ENCODE data around the gene TRAF4.

The TRAF4 gene

DNA sequence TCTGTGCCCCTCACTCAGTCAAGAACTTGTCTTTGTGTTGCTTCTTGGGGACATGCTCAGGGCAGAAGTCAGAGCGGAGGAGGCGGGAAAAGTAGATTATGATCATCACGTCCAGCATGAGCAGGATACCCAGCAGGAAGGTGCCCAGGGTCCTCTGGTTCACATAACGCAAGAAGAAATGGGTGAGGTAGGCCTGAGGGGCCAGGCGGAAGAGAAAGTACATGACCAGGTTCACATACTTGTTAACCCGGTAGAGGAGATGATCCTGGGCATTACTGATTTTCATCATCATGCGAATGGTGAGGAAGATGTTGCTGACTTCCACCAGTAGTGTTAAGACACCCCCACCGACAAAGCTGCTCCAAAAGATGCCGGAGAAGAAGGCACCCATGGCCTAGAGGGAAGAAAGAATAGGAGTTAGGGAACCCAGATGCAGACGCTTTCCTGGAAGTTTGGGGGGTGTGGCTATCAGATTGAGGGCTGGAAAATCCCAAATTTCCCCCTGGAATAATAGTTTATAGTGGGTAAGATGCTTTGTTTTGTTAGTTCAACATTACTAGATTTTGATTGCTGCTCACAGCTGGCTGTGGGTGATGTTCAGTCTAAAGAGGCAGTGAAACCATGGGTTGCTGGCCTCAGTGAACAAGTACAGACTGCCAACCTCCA is 19.2 kb upstream of the TRAF4 start:
- Histone ChIP-seq H3K9ac (ENCODE audit: low read length) (no peak overlapping the region), H3K79me2 (ENCODE audit: low read length) (peaks cover 39% of the 10 kb centered on the region), H2AFZ (ENCODE audit: low read length) (no peak overlapping the region), H3K4me3 (ENCODE audit: low read length) (no peak overlapping the region; the same call in 1 of the 2 replicates), H4K20me1 (ENCODE audit: insufficient read depth, low read length) (0 out of 2 replicates have a peak, but pooled peaks cover 13% of the 10 kb centered on the region), H3K9me2 (replicated peaks; ENCODE audit: insufficient read depth, low read length) (no peaks in the 10 kb centered on the region), H3K27ac (ENCODE audit: low read length) (peak overlapping the region; percentile 62; the same call in 1 of the 2 replicates), H3K27me3 (replicated peaks; ENCODE audit: insufficient read depth, low read length) (no peaks in the 10 kb centered on the region), H3K4me2 (ENCODE audit: low read depth, low read length) (peak overlapping the region; percentile 69), H3F3A (ENCODE audit: insufficient read depth, low read length) (peaks cover 82% of the 10 kb centered on the region), H3K4me1 (ENCODE audit: low read length) (peaks cover 4% of the 10 kb centered on the region; the same call in 1 of the 2 replicates), H3K9me3 (replicated peaks; ENCODE audit: insufficient read depth, low read length) (no peaks in the 10 kb centered on the region), H3K36me3 (replicated peaks; ENCODE audit: insufficient read depth, low read length) (peaks cover 16% of the 10 kb centered on the region; the same call in 1 of the 2 replicates)
- TF ChIP-seq, protein P1, sequence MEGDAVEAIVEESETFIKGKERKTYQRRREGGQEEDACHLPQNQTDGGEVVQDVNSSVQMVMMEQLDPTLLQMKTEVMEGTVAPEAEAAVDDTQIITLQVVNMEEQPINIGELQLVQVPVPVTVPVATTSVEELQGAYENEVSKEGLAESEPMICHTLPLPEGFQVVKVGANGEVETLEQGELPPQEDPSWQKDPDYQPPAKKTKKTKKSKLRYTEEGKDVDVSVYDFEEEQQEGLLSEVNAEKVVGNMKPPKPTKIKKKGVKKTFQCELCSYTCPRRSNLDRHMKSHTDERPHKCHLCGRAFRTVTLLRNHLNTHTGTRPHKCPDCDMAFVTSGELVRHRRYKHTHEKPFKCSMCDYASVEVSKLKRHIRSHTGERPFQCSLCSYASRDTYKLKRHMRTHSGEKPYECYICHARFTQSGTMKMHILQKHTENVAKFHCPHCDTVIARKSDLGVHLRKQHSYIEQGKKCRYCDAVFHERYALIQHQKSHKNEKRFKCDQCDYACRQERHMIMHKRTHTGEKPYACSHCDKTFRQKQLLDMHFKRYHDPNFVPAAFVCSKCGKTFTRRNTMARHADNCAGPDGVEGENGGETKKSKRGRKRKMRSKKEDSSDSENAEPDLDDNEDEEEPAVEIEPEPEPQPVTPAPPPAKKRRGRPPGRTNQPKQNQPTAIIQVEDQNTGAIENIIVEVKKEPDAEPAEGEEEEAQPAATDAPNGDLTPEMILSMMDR (IDR thresholded peaks at IDR 0.05; ENCODE audit: low read length): no peak
- TF ChIP-seq EZH2phosphoT487 (IDR thresholded peaks at IDR 0.05; ENCODE audit: low read length) (no peak), EZH2 (optimal IDR thresholded peaks at IDR 0.05; ENCODE audit: low read depth, low read length) (no peak)
- no peak for DNase-seq

DNA sequence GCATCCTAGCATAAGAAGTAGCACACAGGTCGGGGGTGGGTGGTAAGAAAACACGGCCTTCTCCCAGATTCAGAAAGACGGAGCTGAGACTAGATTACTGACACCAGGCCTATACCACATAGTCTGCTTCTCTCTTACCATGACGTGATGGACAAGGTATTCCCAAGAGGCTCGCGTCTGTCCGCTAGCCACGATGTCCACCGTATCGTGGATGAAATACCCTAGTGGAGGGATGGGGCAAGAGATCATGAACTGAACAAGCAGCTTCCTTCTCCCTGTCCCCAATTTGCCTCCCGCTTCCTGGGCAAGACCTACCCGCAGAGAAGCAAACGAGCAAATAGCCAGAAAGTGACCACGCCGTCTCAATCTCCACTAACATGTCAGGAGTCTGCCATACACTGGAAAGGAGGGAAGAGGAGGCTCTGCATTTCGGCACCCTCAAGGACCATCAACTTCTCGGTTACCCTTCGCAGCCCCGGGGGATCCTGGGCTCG is 18.6 kb upstream of the TRAF4 start:
- Histone ChIP-seq H3K36me3 (replicated peaks; ENCODE audit: insufficient read depth, low read length) (peaks cover 16% of the 10 kb centered on the region; the same call in 1 of the 2 replicates), H3K4me2 (ENCODE audit: low read depth, low read length) (peak overlapping the region; percentile 69), H3K79me2 (ENCODE audit: low read length) (peaks cover 34% of the 10 kb centered on the region), H3K4me1 (ENCODE audit: low read length) (peaks cover 4% of the 10 kb centered on the region; the same call in 1 of the 2 replicates), H3K9me2 (replicated peaks; ENCODE audit: insufficient read depth, low read length) (no peaks in the 10 kb centered on the region), H3K27me3 (replicated peaks; ENCODE audit: insufficient read depth, low read length) (no peaks in the 10 kb centered on the region), H3K9me3 (replicated peaks; ENCODE audit: insufficient read depth, low read length) (no peaks in the 10 kb centered on the region), H2AFZ (ENCODE audit: low read length) (no peak overlapping the region), H3F3A (ENCODE audit: insufficient read depth, low read length) (peaks cover 79% of the 10 kb centered on the region), H3K9ac (ENCODE audit: low read length) (peak overlapping the region; percentile 68), H4K20me1 (ENCODE audit: insufficient read depth, low read length) (0 out of 2 replicates have a peak, but pooled peaks cover 13% of the 10 kb centered on the region), H3K4me3 (ENCODE audit: low read length) (peak overlapping the region; percentile 71), H3K27ac (ENCODE audit: low read length) (peak overlapping the region; percentile 62; the same call in 1 of the 2 replicates)
- peak; percentile 54 for DNase-seq
- TF ChIP-seq, protein P1 (IDR thresholded peaks at IDR 0.05; ENCODE audit: low read length): no peak
- TF ChIP-seq EZH2phosphoT487 (IDR thresholded peaks at IDR 0.05; ENCODE audit: low read length): no peak
- no peak for TF ChIP-seq EZH2 (optimal IDR thresholded peaks at IDR 0.05; ENCODE audit: low read depth, low read length)

DNA sequence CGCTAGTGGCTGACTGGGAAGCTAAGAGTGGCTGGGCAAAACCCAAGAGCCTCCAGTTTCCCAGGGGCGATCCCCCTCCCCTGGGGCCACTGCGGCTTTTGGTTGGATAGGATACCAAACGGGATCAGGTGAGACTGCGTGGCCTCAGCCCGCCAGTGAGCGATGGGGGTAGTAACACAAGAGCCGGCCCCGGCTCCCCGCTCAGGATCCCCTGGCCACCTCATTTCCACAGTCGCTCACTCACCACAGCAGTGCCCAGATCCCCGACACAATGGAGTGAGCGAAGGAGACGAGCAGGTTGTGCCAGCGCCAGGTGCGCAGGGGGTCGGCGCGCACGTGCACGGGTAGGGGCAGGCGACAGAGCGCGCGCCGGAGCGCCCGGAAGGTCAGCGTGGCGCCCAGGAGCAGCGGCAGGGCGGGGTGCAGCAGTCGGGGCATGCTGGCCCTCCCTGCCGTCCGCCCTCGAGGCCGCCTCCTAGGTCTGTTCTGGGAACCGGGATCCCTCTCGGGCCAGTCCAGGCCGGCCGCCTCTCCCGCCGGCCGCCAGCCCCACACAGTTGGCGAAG is 18.1 kb upstream of the TRAF4 start:
- peaks cover 15% of the 10 kb centered on the region; the same call in 1 of the 2 replicates for H3K36me3 ChIP-seq (replicated peaks; ENCODE audit: insufficient read depth, low read length)
- no peaks in the 10 kb centered on the region for H3K27me3 ChIP-seq (replicated peaks; ENCODE audit: insufficient read depth, low read length)
- peak overlapping the region; percentile 69 for H3K4me2 ChIP-seq (ENCODE audit: low read depth, low read length)
- no peaks in the 10 kb centered on the region for H3K9me3 ChIP-seq (replicated peaks; ENCODE audit: insufficient read depth, low read length)
- peaks cover 4% of the 10 kb centered on the region; the same call in 1 of the 2 replicates for H3K4me1 ChIP-seq (ENCODE audit: low read length)
- H2AFZ ChIP-seq (ENCODE audit: low read length): peak overlapping the region; percentile 43; the same call in 1 of the 2 replicates
- 0 out of 2 replicates have a peak, but pooled peaks cover 13% of the 10 kb centered on the region for H4K20me1 ChIP-seq (ENCODE audit: insufficient read depth, low read length)
- peak; percentile 70 for DNase-seq
- H3K27ac ChIP-seq (ENCODE audit: low read length): peak overlapping the region; percentile 62
- no peaks in the 10 kb centered on the region for H3K9me2 ChIP-seq (replicated peaks; ENCODE audit: insufficient read depth, low read length)
- peaks cover 75% of the 10 kb centered on the region for H3F3A ChIP-seq (ENCODE audit: insufficient read depth, low read length)
- TF ChIP-seq, protein P1 (IDR thresholded peaks at IDR 0.05; ENCODE audit: low read length): no peak
- no peak for TF ChIP-seq EZH2 (optimal IDR thresholded peaks at IDR 0.05; ENCODE audit: low read depth, low read length)
- TF ChIP-seq EZH2phosphoT487 (IDR thresholded peaks at IDR 0.05; ENCODE audit: low read length): no peak
- H3K79me2 ChIP-seq (ENCODE audit: low read length): peaks cover 29% of the 10 kb centered on the region
- H3K4me3 ChIP-seq (ENCODE audit: low read length): peak overlapping the region; percentile 71
- peak overlapping the region; percentile 68 for H3K9ac ChIP-seq (ENCODE audit: low read length)
